Stimulated activated CD8-positive, alpha-beta memory T cell treated with anti-CD3 and anti-CD28 coated beads, Interleukin-4, amount 100 ng/mL, for 48 hours (primary cell): Measurements from ENCODE around the gene ARID5B.
A peak's percentile ranks its signal among the peaks of the same experiment; 100 is the strongest.

Experiments
- DNase-seq: peaks from one replicate; pipeline ENCODE4 v3.0.0-alpha.2; 2020

ARID5B gene

GRCh38 chr10:61992059-61992460 lies 90.6 kb downstream of the ARID5B start:
- DNase-seq = no peak

GRCh38 chr10:61992671-61993668 lies 91.5 kb downstream of the ARID5B start:
- DNase-seq = peak; percentile 54

GRCh38 chr10:61993711-61994401 lies 92.4 kb downstream of the ARID5B start:
- no peak for DNase-seq

GRCh38 chr10:61994405-61995219 lies 93.1 kb downstream of the ARID5B start:
- no peak for DNase-seq

- no peak for DNase-seq
These were observed 93.7 kb downstream of the ARID5B start for GRCh38 chr10:61995220-61995503.

- no peak for DNase-seq
These were observed 97.4 kb downstream of the ARID5B start for GRCh38 chr10:61998937-61999336.

- DNase-seq = no peak
These were observed 98.6 kb downstream of the ARID5B start for GRCh38 chr10:62000037-62000603.

GRCh38 chr10:62000726-62001125 lies 99.2 kb downstream of the ARID5B start:
- DNase-seq = no peak

- DNase-seq = no peak
These were observed 100.4 kb downstream of the ARID5B start for GRCh38 chr10:62001898-62002297.

GRCh38 chr10:62002753-62003152 lies 101.3 kb downstream of the ARID5B start:
- no peak for DNase-seq

GRCh38 chr10:62004042-62004441 lies 102.5 kb downstream of the ARID5B start:
- no peak for DNase-seq

GRCh38 chr10:62005281-62005680 lies 103.8 kb downstream of the ARID5B start:
- DNase-seq = no peak

- DNase-seq = no peak
These were observed 104.2 kb downstream of the ARID5B start for GRCh38 chr10:62005687-62006086.

- DNase-seq = no peak
These were observed 105.6 kb downstream of the ARID5B start for GRCh38 chr10:62007145-62007544.

GRCh38 chr10:62008196-62008595 lies 106.7 kb downstream of the ARID5B start:
- DNase-seq = no peak

GRCh38 chr10:62008946-62009345 lies 107.4 kb downstream of the ARID5B start:
- no peak for DNase-seq

- no peak for DNase-seq
These were observed 108.9 kb downstream of the ARID5B start for GRCh38 chr10:62010366-62010765.

- DNase-seq = no peak
These were observed 110.1 kb downstream of the ARID5B start for GRCh38 chr10:62011558-62011957.

GRCh38 chr10:62012318-62012717 lies 110.8 kb downstream of the ARID5B start:
- DNase-seq = no peak

- DNase-seq = no peak
These were observed 113.0 kb downstream of the ARID5B start for GRCh38 chr10:62014510-62014909.

- no peak for DNase-seq
These were observed 114.5 kb downstream of the ARID5B start for GRCh38 chr10:62015994-62016393.

- DNase-seq = no peak
These were observed 115.4 kb downstream of the ARID5B start for GRCh38 chr10:62016623-62017490.
